Measurements from ENCODE around the gene SLC7A7. TPM values are rescaled to one million over a fixed set of nuclear protein-coding genes. Genes with fewer than 3 reads are reported as not detected.

Gene SLC7A7
- total and polyA plus RNA-seq, 2 of the 13 experiments (the other 11 are each of a cell fraction or from before 2014, with no cell fraction given) = 0.13 to 0.63 TPM

- TF ChIP-seq TMF1 (CRISPR knock-in tag; IDR thresholded peaks at IDR 0.05; ENCODE audit: low read depth) = no peak; the same call in 1 of the 2 replicates
- 0 out of 2 replicates have a peak, but pooled peaks have one; percentile 16 for TF ChIP-seq CBFB (CRISPR knock-in tag; IDR thresholded peaks at IDR 0.05)
- TF ChIP-seq SOX13 (IDR thresholded peaks at IDR 0.05) = no peak
- peak in 1 of 2 experiments; percentile 22; a peak in 1 of 4 replicates for TF ChIP-seq SOX13 (CRISPR knock-in tag; conservative IDR thresholded peaks at IDR 0.05 in 1 of 2, IDR thresholded peaks at IDR 0.05 in 1 of 2)
- peak; percentile 70; the same call in 1 of the 2 replicates for TF ChIP-seq ZNF788 (CRISPR knock-in tag; IDR thresholded peaks at IDR 0.05; ENCODE audit: borderline replicate concordance)
- TF ChIP-seq SMYD3 (CRISPR knock-in tag; IDR thresholded peaks at IDR 0.05) = no peak
- no peak for TF ChIP-seq ZBTB46 (CRISPR knock-in tag; IDR thresholded peaks at IDR 0.05; ENCODE audit: borderline replicate concordance)
- TF ChIP-seq ZNF580 (CRISPR knock-in tag; IDR thresholded peaks at IDR 0.05; ENCODE audit: borderline replicate concordance, low read depth) = no peak
- no peak for TF ChIP-seq ZNF609 (CRISPR knock-in tag; IDR thresholded peaks at IDR 0.05; ENCODE audit: borderline replicate concordance)
- no peak for TF ChIP-seq FOXA1 (IDR thresholded peaks at IDR 0.05)
- peak; percentile 25; the same call in 1 of the 2 replicates for TF ChIP-seq FOXA1 (CRISPR knock-in tag; IDR thresholded peaks at IDR 0.05)
- TF ChIP-seq ZNF598 (CRISPR knock-in tag; IDR thresholded peaks at IDR 0.05; ENCODE audit: borderline replicate concordance) = peak; percentile 76; the same call in 1 of the 2 replicates
- TF ChIP-seq HNRNPUL1 (IDR thresholded peaks at IDR 0.05; ENCODE audit: low read depth, low read length) = no peak
- TF ChIP-seq STAT5B (CRISPR knock-in tag; IDR thresholded peaks at IDR 0.05) = peak; percentile 59; the same call in 1 of the 2 replicates
- peak; percentile 92 for TF ChIP-seq TFDP2 (CRISPR knock-in tag; IDR thresholded peaks at IDR 0.05)
- TF ChIP-seq HES4 (CRISPR knock-in tag; IDR thresholded peaks at IDR 0.05; ENCODE audit: borderline replicate concordance) = no peak
- no peak for TF ChIP-seq KDM6A (CRISPR knock-in tag; IDR thresholded peaks at IDR 0.05; ENCODE audit: low read depth)
- no peak for TF ChIP-seq DDIT3 (CRISPR knock-in tag; IDR thresholded peaks at IDR 0.05)
- TF ChIP-seq HOXA3 (CRISPR knock-in tag; IDR thresholded peaks at IDR 0.05) = peak; percentile 67
- TF ChIP-seq ZNF280B (CRISPR knock-in tag; IDR thresholded peaks at IDR 0.05; ENCODE audit: borderline replicate concordance) = peak; percentile 94; the same call in 1 of the 2 replicates
Measured at GRCh38 chr14:22837114-22837749, 22.0 kb upstream of the SLC7A7 start (continued).

Measured in HepG2 (cell line).